Tibial nerve (tissue), 4 donors: Measurements from ENCODE around the gene MAPK14.

Experiments
- EP300 ChIP-seq, 2 donors: sonication (generic); formaldehyde crosslinking; IDR thresholded peaks; one replicate each; pipeline ENCODE4 v1.6.1; 2017; ENCODE audit warnings: antibody characterized with exemption in 2 of 2, mild to moderate bottlenecking in 1 of 2
- POLR2A ChIP-seq, 2 donors: fragments of 450-650 bp; IDR thresholded peaks; one replicate each; pipeline ENCODE4 v1.6.1; 2017; ENCODE audit warnings: antibody characterized with exemption in 2 of 2, mild to moderate bottlenecking in 2 of 2, moderate library complexity in 2 of 2
- TF ChIP-seq, protein P1 (sequence below), 5 experiments: fragments of 200-600 bp in 3 of 5; fragments of 450-650 bp in 2 of 5; sonication (generic) in 3 of 5; IDR thresholded peaks; one replicate each; pipeline ENCODE4 v1.5.1; 2016 to 2019; ENCODE audit warnings: antibody characterized with exemption in 5 of 5, mild to moderate bottlenecking in 3 of 5, moderate library complexity in 2 of 5

DNA sequence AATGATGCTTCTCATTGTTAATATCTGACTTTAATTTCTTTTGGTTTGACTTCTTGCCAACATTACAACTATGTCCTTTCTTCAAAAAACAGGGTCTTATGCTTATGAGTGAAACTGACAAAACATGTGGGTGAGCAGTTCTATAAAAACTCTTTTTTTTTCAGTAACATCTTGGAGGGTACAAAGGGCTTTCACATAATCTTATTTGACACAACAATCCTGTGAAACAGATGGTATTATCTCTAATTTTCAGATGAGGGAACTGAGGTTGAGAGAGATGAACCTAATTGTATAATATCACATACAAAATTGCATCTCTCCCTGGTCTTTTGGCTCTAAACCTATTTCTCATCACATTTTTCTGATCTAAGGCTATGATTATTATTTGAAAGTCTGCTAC, 38.3 kb downstream of the MAPK14 start:
- TF ChIP-seq, protein P1, sequence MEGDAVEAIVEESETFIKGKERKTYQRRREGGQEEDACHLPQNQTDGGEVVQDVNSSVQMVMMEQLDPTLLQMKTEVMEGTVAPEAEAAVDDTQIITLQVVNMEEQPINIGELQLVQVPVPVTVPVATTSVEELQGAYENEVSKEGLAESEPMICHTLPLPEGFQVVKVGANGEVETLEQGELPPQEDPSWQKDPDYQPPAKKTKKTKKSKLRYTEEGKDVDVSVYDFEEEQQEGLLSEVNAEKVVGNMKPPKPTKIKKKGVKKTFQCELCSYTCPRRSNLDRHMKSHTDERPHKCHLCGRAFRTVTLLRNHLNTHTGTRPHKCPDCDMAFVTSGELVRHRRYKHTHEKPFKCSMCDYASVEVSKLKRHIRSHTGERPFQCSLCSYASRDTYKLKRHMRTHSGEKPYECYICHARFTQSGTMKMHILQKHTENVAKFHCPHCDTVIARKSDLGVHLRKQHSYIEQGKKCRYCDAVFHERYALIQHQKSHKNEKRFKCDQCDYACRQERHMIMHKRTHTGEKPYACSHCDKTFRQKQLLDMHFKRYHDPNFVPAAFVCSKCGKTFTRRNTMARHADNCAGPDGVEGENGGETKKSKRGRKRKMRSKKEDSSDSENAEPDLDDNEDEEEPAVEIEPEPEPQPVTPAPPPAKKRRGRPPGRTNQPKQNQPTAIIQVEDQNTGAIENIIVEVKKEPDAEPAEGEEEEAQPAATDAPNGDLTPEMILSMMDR (IDR thresholded peaks at IDR 0.05): no peak
- TF ChIP-seq EP300 (IDR thresholded peaks at IDR 0.05) (no peak), POLR2A (IDR thresholded peaks at IDR 0.05) (no peak)
